Activated T-cell treated with anti-CD3 and anti-CD28 coated beads, Interleukin-2, amount 50 U/mL, for 24 hours (primary cell): ENCODE results near the gene C7.

Source experiments
- DNase-seq: peaks from one replicate; pipeline ENCODE4 v3.0.0-alpha.2; 2020
- H3K27ac Mint-ChIP-seq: 2 replicates; pipeline ENCODE4 v1.8.0; 2020; ENCODE audit warnings: mild to moderate bottlenecking, mixed read lengths
- H3K27me3 Mint-ChIP-seq: 2 replicates; pipeline ENCODE4 v1.8.0; 2020; ENCODE audit warnings: mixed read lengths
- H3K36me3 Mint-ChIP-seq: 2 replicates; pipeline ENCODE4 v1.8.0; 2020; ENCODE audit warnings: low read depth, mixed read lengths
- H3K4me1 Mint-ChIP-seq: 2 replicates; pipeline ENCODE4 v1.8.0; 2020; ENCODE audit warnings: low read depth, mixed read lengths
- H3K4me3 Mint-ChIP-seq: 2 replicates; pipeline ENCODE4 v1.8.0; 2020; ENCODE audit warnings: mild to moderate bottlenecking, moderate library complexity, mixed read lengths
- H3K9me3 Mint-ChIP-seq: 2 replicates; pipeline ENCODE4 v1.8.0; 2020; ENCODE audit warnings: mixed read lengths

C7 gene

GRCh38 chr5:40904205-40904993, 4.9 kb upstream of the C7 start:
- Mint-ChIP-seq H3K4me1 (no peaks in the 10 kb centered on the region), H3K36me3 (no peaks in the 10 kb centered on the region), H3K9me3 (no peaks in the 10 kb centered on the region), H3K27ac (no peak overlapping the region), H3K4me3 (no peak overlapping the region), H3K27me3 (peaks cover 14% of the 10 kb centered on the region)
- DNase-seq, result no peak

GRCh38 chr5:40904994-40905306, 4.3 kb upstream of the C7 start:
- H3K36me3 Mint-ChIP-seq, result no peaks in the 10 kb centered on the region
- peaks cover 14% of the 10 kb centered on the region for H3K27me3 Mint-ChIP-seq
- no peak for DNase-seq
- no peak overlapping the region for H3K27ac Mint-ChIP-seq
- H3K4me3 Mint-ChIP-seq, result no peak overlapping the region
- H3K9me3 Mint-ChIP-seq, result no peaks in the 10 kb centered on the region
- no peaks in the 10 kb centered on the region for H3K4me1 Mint-ChIP-seq

- H3K4me1 Mint-ChIP-seq, result no peaks in the 10 kb centered on the region
- H3K27me3 Mint-ChIP-seq, result peaks cover 18% of the 10 kb centered on the region
- H3K4me3 Mint-ChIP-seq, result no peak overlapping the region
- H3K9me3 Mint-ChIP-seq, result no peaks in the 10 kb centered on the region
- no peak overlapping the region for H3K27ac Mint-ChIP-seq
- DNase-seq, result no peak
- H3K36me3 Mint-ChIP-seq, result no peaks in the 10 kb centered on the region
These were observed 2.9 kb upstream of the C7 start for GRCh38 chr5:40906351-40906751.

GRCh38 chr5:40909723-40910122, 426 bp downstream of the C7 start:
- Mint-ChIP-seq H3K4me1 (no peaks in the 10 kb centered on the region), H3K27me3 (peaks cover 31% of the 10 kb centered on the region), H3K36me3 (no peaks in the 10 kb centered on the region), H3K27ac (no peak overlapping the region), H3K9me3 (no peaks in the 10 kb centered on the region), H3K4me3 (no peak overlapping the region)
- DNase-seq, result no peak

GRCh38 chr5:40911266-40911665, 2.0 kb downstream of the C7 start:
- Mint-ChIP-seq H3K4me1 (no peaks in the 10 kb centered on the region), H3K27me3 (peaks cover 34% of the 10 kb centered on the region), H3K9me3 (no peaks in the 10 kb centered on the region)

GRCh38 chr5:40914835-40915234, 5.5 kb downstream of the C7 start:
- no peaks in the 10 kb centered on the region for H3K36me3 Mint-ChIP-seq
- no peak for DNase-seq
- peaks cover 39% of the 10 kb centered on the region for H3K27me3 Mint-ChIP-seq
- no peak overlapping the region for H3K27ac Mint-ChIP-seq
- H3K4me3 Mint-ChIP-seq, result no peak overlapping the region
- no peaks in the 10 kb centered on the region for H3K4me1 Mint-ChIP-seq
- no peaks in the 10 kb centered on the region for H3K9me3 Mint-ChIP-seq

More at GRCh38 chr5:40911266-40911665, 2.0 kb downstream of the C7 start:
- Mint-ChIP-seq H3K4me3 (no peak overlapping the region), H3K36me3 (no peaks in the 10 kb centered on the region), H3K27ac (no peak overlapping the region)
- no peak for DNase-seq

GRCh38 chr5:40915341-40915926, 6.1 kb downstream of the C7 start:
- Mint-ChIP-seq H3K27ac (no peak overlapping the region), H3K9me3 (no peaks in the 10 kb centered on the region), H3K4me3 (no peak overlapping the region), H3K36me3 (no peaks in the 10 kb centered on the region), H3K4me1 (no peaks in the 10 kb centered on the region), H3K27me3 (peaks cover 39% of the 10 kb centered on the region)
- DNase-seq, result no peak

- Mint-ChIP-seq H3K4me3 (no peak overlapping the region), H3K27ac (no peak overlapping the region), H3K4me1 (no peaks in the 10 kb centered on the region), H3K36me3 (no peaks in the 10 kb centered on the region), H3K27me3 (peaks cover 36% of the 10 kb centered on the region), H3K9me3 (no peaks in the 10 kb centered on the region)
- DNase-seq, result no peak
These were observed 6.9 kb downstream of the C7 start for GRCh38 chr5:40916226-40916625.

- no peak for DNase-seq
- H3K36me3 Mint-ChIP-seq, result no peaks in the 10 kb centered on the region
- no peaks in the 10 kb centered on the region for H3K4me1 Mint-ChIP-seq
- H3K27ac Mint-ChIP-seq, result no peak overlapping the region
- H3K4me3 Mint-ChIP-seq, result no peak overlapping the region
- peaks cover 2% of the 10 kb centered on the region for H3K27me3 Mint-ChIP-seq
- peaks cover 21% of the 10 kb centered on the region for H3K9me3 Mint-ChIP-seq
These were observed 19.7 kb downstream of the C7 start for GRCh38 chr5:40928886-40929448.

- no peaks in the 10 kb centered on the region for H3K27me3 Mint-ChIP-seq
- no peak overlapping the region for H3K27ac Mint-ChIP-seq
- no peaks in the 10 kb centered on the region for H3K9me3 Mint-ChIP-seq
- H3K4me3 Mint-ChIP-seq, result no peak overlapping the region
- no peaks in the 10 kb centered on the region for H3K4me1 Mint-ChIP-seq
- no peaks in the 10 kb centered on the region for H3K36me3 Mint-ChIP-seq
- DNase-seq, result no peak
These were observed 23.5 kb downstream of the C7 start for GRCh38 chr5:40932766-40933165.

GRCh38 chr5:40937075-40937474, 27.8 kb downstream of the C7 start:
- Mint-ChIP-seq H3K4me1 (no peaks in the 10 kb centered on the region), H3K27me3 (no peaks in the 10 kb centered on the region), H3K36me3 (no peaks in the 10 kb centered on the region), H3K4me3 (no peak overlapping the region), H3K9me3 (no peaks in the 10 kb centered on the region), H3K27ac (no peak overlapping the region)
- no peak for DNase-seq

GRCh38 chr5:40939753-40940152, 30.5 kb downstream of the C7 start:
- no peaks in the 10 kb centered on the region for H3K27me3 Mint-ChIP-seq
- H3K4me3 Mint-ChIP-seq, result no peak overlapping the region
- H3K4me1 Mint-ChIP-seq, result no peaks in the 10 kb centered on the region
- H3K9me3 Mint-ChIP-seq, result no peaks in the 10 kb centered on the region
- no peak overlapping the region for H3K27ac Mint-ChIP-seq
- no peak for DNase-seq
- no peaks in the 10 kb centered on the region for H3K36me3 Mint-ChIP-seq

- no peak for DNase-seq
- Mint-ChIP-seq H3K27me3 (peaks cover 15% of the 10 kb centered on the region), H3K9me3 (no peaks in the 10 kb centered on the region), H3K4me1 (no peaks in the 10 kb centered on the region), H3K36me3 (no peaks in the 10 kb centered on the region), H3K27ac (no peak overlapping the region), H3K4me3 (no peak overlapping the region)
These were observed 35.8 kb downstream of the C7 start for GRCh38 chr5:40945111-40945510.

GRCh38 chr5:40955313-40955712, 46.0 kb downstream of the C7 start:
- no peak for DNase-seq
- Mint-ChIP-seq H3K27me3 (no peaks in the 10 kb centered on the region), H3K9me3 (peaks cover 5% of the 10 kb centered on the region), H3K4me1 (no peaks in the 10 kb centered on the region), H3K36me3 (no peaks in the 10 kb centered on the region), H3K27ac (no peak overlapping the region), H3K4me3 (no peak overlapping the region)

- H3K27me3 Mint-ChIP-seq, result no peaks in the 10 kb centered on the region
- no peak overlapping the region for H3K27ac Mint-ChIP-seq
- no peak overlapping the region for H3K4me3 Mint-ChIP-seq
- H3K4me1 Mint-ChIP-seq, result no peaks in the 10 kb centered on the region
- no peak for DNase-seq
- H3K36me3 Mint-ChIP-seq, result no peaks in the 10 kb centered on the region
- H3K9me3 Mint-ChIP-seq, result peaks cover 5% of the 10 kb centered on the region
These were observed 47.8 kb downstream of the C7 start for GRCh38 chr5:40957048-40957447.
